WTC11 (cell line): Measurements from ENCODE around the gene TEX26. TPM values are rescaled to one million over a fixed set of nuclear protein-coding genes. Genes with fewer than 3 reads are reported as not detected.

Experiments used
- ATAC-seq: fragments of 200-7000 bp; cut with Tn5 transposase; 2 replicates; pipeline ENCODE4 v1.10.0; 2021; ENCODE audit warnings: mild to moderate bottlenecking, moderate library complexity
- CTCF ChIA-PET: fragments of 300-600 bp; sonication (Branson Sonifier 250); formaldehyde crosslinking; loops from one replicate; lab custom pipeline; 2021; ENCODE audit warnings: antibody characterized with exemption; lab: Charles Lee
- POLR2A ChIA-PET: fragments of 350-600 bp; sonication (Branson Sonifier 250); formaldehyde crosslinking; loops from one replicate; lab custom pipeline; 2021; ENCODE audit warnings: antibody characterized with exemption; lab: Charles Lee
- DNase-seq: peaks from one replicate; pipeline ENCODE4 v3.0.0; 2021; ENCODE audit warnings: low spot score
- H3K27ac Mint-ChIP-seq: 2 replicates; pipeline ENCODE4 v1.8.0; 2021; ENCODE audit warnings: mixed read lengths
- H3K27me3 Mint-ChIP-seq: 2 replicates; pipeline ENCODE4 v1.8.0; 2021; ENCODE audit warnings: low read depth, mild to moderate bottlenecking, moderate library complexity, mixed read lengths
- H3K36me3 Mint-ChIP-seq: 2 replicates; pipeline ENCODE4 v1.8.0; 2021; ENCODE audit warnings: mixed read lengths
- H3K4me1 Mint-ChIP-seq: 2 replicates; pipeline ENCODE4 v1.8.0; 2022; ENCODE audit warnings: mixed read lengths
- H3K4me3 Mint-ChIP-seq: 2 replicates; pipeline ENCODE4 v1.8.0; 2021; ENCODE audit warnings: mild to moderate bottlenecking, moderate library complexity, mixed read lengths
- H3K9me3 Mint-ChIP-seq: 2 replicates; pipeline ENCODE4 v1.8.0; 2021; ENCODE audit warnings: mixed read lengths
- AR ChIP-seq: fragments of 250-450 bp; sonication (Bioruptor Pico); IDR thresholded peaks from 2 replicates; pipeline ENCODE4 v1.9.0; 2021; ENCODE audit warnings: mild to moderate bottlenecking
- ATF1 ChIP-seq: sonication (generic); formaldehyde crosslinking; IDR thresholded peaks from 2 replicates; pipeline ENCODE4 v1.8.1; 2023; ENCODE audit warnings: mild to moderate bottlenecking, moderate library complexity, missing genetic modification reagents
- FOXP4 ChIP-seq: sonication (generic); formaldehyde crosslinking; IDR thresholded peaks from 2 replicates; pipeline ENCODE4 v1.8.0; 2022; ENCODE audit warnings: mild to moderate bottlenecking, missing genetic modification reagents
- GABPB1 ChIP-seq: sonication (generic); formaldehyde crosslinking; IDR thresholded peaks from 2 replicates; pipeline ENCODE4 v1.8.1; 2023; ENCODE audit warnings: mild to moderate bottlenecking, missing genetic modification reagents
- HMGA2 ChIP-seq: fragments of 250-450 bp; sonication (Bioruptor Pico); IDR thresholded peaks from 2 replicates; pipeline ENCODE4 v1.4.0; 2021; ENCODE audit warnings: mild to moderate bottlenecking, moderate library complexity
- HMGXB4 ChIP-seq: sonication (generic); formaldehyde crosslinking; IDR thresholded peaks from 2 replicates; pipeline ENCODE4 v1.8.1; 2023; ENCODE audit warnings: mild to moderate bottlenecking, moderate library complexity, missing genetic modification reagents
- JAZF1 ChIP-seq: fragments of 250-450 bp; sonication (Bioruptor Pico); IDR thresholded peaks from 2 replicates; pipeline ENCODE4 v1.9.0; 2021; ENCODE audit warnings: moderate library complexity, mild to moderate bottlenecking, inconsistent platforms
- KAT7 ChIP-seq: sonication (generic); formaldehyde crosslinking; IDR thresholded peaks from 2 replicates; pipeline ENCODE4 v1.8.1; 2023; ENCODE audit warnings: missing genetic modification reagents, mild to moderate bottlenecking, borderline replicate concordance
- MXD4 ChIP-seq: fragments of 250-450 bp; sonication (Bioruptor Pico); IDR thresholded peaks from 2 replicates; pipeline ENCODE4 v1.8.0; 2021; ENCODE audit warnings: mild to moderate bottlenecking, moderate library complexity, borderline replicate concordance
- MYBL2 ChIP-seq: sonication (generic); formaldehyde crosslinking; IDR thresholded peaks from 2 replicates; pipeline ENCODE4 v1.8.1; 2023; ENCODE audit warnings: mild to moderate bottlenecking, moderate library complexity, missing genetic modification reagents
- NFE2L1 ChIP-seq: sonication (generic); formaldehyde crosslinking; IDR thresholded peaks from 2 replicates; pipeline ENCODE4 v1.8.1; 2023; ENCODE audit warnings: missing genetic modification reagents
- PRDM15 ChIP-seq: sonication (generic); formaldehyde crosslinking; IDR thresholded peaks from 2 replicates; pipeline ENCODE4 v1.8.0; 2022; ENCODE audit warnings: missing genetic modification reagents
- SMAD4 ChIP-seq: sonication (generic); formaldehyde crosslinking; IDR thresholded peaks from 2 replicates; pipeline ENCODE4 v1.8.0; 2022; ENCODE audit warnings: mild to moderate bottlenecking, missing genetic modification reagents
- SOX15 ChIP-seq: fragments of 250-450 bp; sonication (Bioruptor Pico); IDR thresholded peaks from 2 replicates; pipeline ENCODE4 v1.9.0; 2021; ENCODE audit warnings: mild to moderate bottlenecking
- USF1 ChIP-seq: sonication (generic); formaldehyde crosslinking; IDR thresholded peaks from 2 replicates; pipeline ENCODE4 v1.8.0; 2022; ENCODE audit warnings: mild to moderate bottlenecking, missing genetic modification reagents
- USF2 ChIP-seq: sonication (generic); formaldehyde crosslinking; IDR thresholded peaks from 2 replicates; pipeline ENCODE4 v1.8.1; 2023; ENCODE audit warnings: mild to moderate bottlenecking, missing genetic modification reagents, moderate library complexity
- ZBTB21 ChIP-seq: sonication (generic); formaldehyde crosslinking; IDR thresholded peaks from 2 replicates; pipeline ENCODE4 v1.8.1; 2023; ENCODE audit warnings: mild to moderate bottlenecking, missing genetic modification reagents, borderline replicate concordance
- ZNF232 ChIP-seq: sonication (generic); formaldehyde crosslinking; IDR thresholded peaks from 2 replicates; pipeline ENCODE4 v1.8.0; 2022; ENCODE audit warnings: mild to moderate bottlenecking, missing genetic modification reagents
- ZNF396 ChIP-seq: fragments of 250-450 bp; sonication (Bioruptor Pico); IDR thresholded peaks from 2 replicates; pipeline ENCODE4 v1.8.0; 2021; ENCODE audit warnings: mild to moderate bottlenecking, moderate library complexity, borderline replicate concordance
- total RNA-seq: library from RNA; stranded (reverse); gene quantifications from 3 replicates; pipeline ENCODE4 v1.2.3, GENCODE V29; 2021

The TEX26 gene
- total RNA-seq, 1 experiment from 2014 or later = not detected

- no peaks in the 10 kb centered on the region for H3K9me3 Mint-ChIP-seq
- ATAC-seq (no peak), DNase-seq (no peak)
- H3K27ac Mint-ChIP-seq = no peak overlapping the region
- H3K4me1 Mint-ChIP-seq = no peaks in the 10 kb centered on the region
- TF ChIP-seq SMAD4 (CRISPR knock-in tag) (no peak), KAT7 (CRISPR knock-in tag) (no peak), ATF1 (CRISPR knock-in tag) (no peak), HMGA2 (no peak), JAZF1 (CRISPR knock-in tag) (no peak), AR (CRISPR knock-in tag) (no peak), SOX15 (CRISPR knock-in tag) (no peak), MYBL2 (CRISPR knock-in tag) (no peak), GABPB1 (CRISPR knock-in tag) (no peak)
- H3K36me3 Mint-ChIP-seq = no peaks in the 10 kb centered on the region
- 0 out of 2 replicates have a peak, but pooled peaks cover 3% of the 10 kb centered on the region for H3K27me3 Mint-ChIP-seq
- no peak overlapping the region for H3K4me3 Mint-ChIP-seq
- POLR2A ChIA-PET = no interaction called here
- CTCF ChIA-PET = interaction anchor here (1.7 kb wide), 1 partner anchor 19 kb away, joined by 8 read pairs; no protein-coding TSS in a partner anchor
These were observed 66.0 kb downstream of the TEX26 start for GRCh38 chr13:30998136-30999088.

- DNase-seq = no peak
- H3K9me3 Mint-ChIP-seq = no peaks in the 10 kb centered on the region
- TF ChIP-seq USF2 (CRISPR knock-in tag) (no peak), USF1 (CRISPR knock-in tag) (no peak), NFE2L1 (CRISPR knock-in tag) (no peak), ZBTB21 (no peak), ZNF396 (CRISPR knock-in tag) (no peak), FOXP4 (CRISPR knock-in tag) (no peak), HMGXB4 (CRISPR knock-in tag) (no peak), PRDM15 (no peak), AR (CRISPR knock-in tag) (no peak), MXD4 (no peak), ZNF232 (CRISPR knock-in tag) (no peak)
These were observed 68.4 kb downstream of the TEX26 start for GRCh38 chr13:31000889-31001288.

More at GRCh38 chr13:31000889-31001288, 68.4 kb downstream of the TEX26 start:
- Mint-ChIP-seq H3K36me3 (no peaks in the 10 kb centered on the region), H3K4me1 (no peaks in the 10 kb centered on the region), H3K27ac (no peak overlapping the region), H3K27me3 (0 out of 2 replicates have a peak, but pooled peaks cover 3% of the 10 kb centered on the region), H3K4me3 (no peak overlapping the region)
- CTCF ChIA-PET = interaction anchor here (1.0 to 2.6 kb wide), 4 partner anchors 11 to 44 kb away, joined by 3 to 10 read pairs (median 6); no protein-coding TSS in a partner anchor
- POLR2A ChIA-PET = no interaction called here
- ATAC-seq = no peak
